Measurements from ENCODE around the gene HOXD12.
A peak's percentile ranks its signal among the peaks of the same experiment; 100 is the strongest.

HOXD12 gene

GRCh38 chr2:176093898-176094249 lies 5.7 kb upstream of the HOXD12 start:
- DNase-seq: no peak

GRCh38 chr2:176094349-176094748 lies 5.2 kb upstream of the HOXD12 start:
- DNase-seq: peak; percentile 16

- DNase-seq: no peak
These were observed 4.2 kb upstream of the HOXD12 start for GRCh38 chr2:176095421-176095820.

GRCh38 chr2:176096243-176096985 lies 3.2 kb upstream of the HOXD12 start:
- peak; percentile 30 for DNase-seq

- peak; percentile 78 for DNase-seq
These were observed 2.4 kb upstream of the HOXD12 start for GRCh38 chr2:176096986-176097819.

GRCh38 chr2:176097820-176098365 lies 1.7 kb upstream of the HOXD12 start:
- no peak for DNase-seq

GRCh38 chr2:176098366-176099158 lies 1.0 kb upstream of the HOXD12 start:
- DNase-seq: no peak

GRCh38 chr2:176099159-176099727 lies 352 bp upstream of the HOXD12 start:
- DNase-seq: no peak

GRCh38 chr2:176100547-176101140 lies 1.0 kb downstream of the HOXD12 start:
- DNase-seq: no peak

- no peak for DNase-seq
These were observed 1.7 kb downstream of the HOXD12 start for GRCh38 chr2:176101216-176101830.

- DNase-seq: no peak
These were observed 2.2 kb downstream of the HOXD12 start for GRCh38 chr2:176101842-176102241.

GRCh38 chr2:176102309-176102866 lies 2.8 kb downstream of the HOXD12 start:
- no peak for DNase-seq

GRCh38 chr2:176103194-176103593 lies 3.6 kb downstream of the HOXD12 start:
- no peak for DNase-seq

- DNase-seq: no peak
These were observed 4.2 kb downstream of the HOXD12 start for GRCh38 chr2:176103742-176104315.

GRCh38 chr2:176104316-176105077 lies 4.9 kb downstream of the HOXD12 start:
- DNase-seq: no peak

- DNase-seq: no peak
These were observed 5.6 kb downstream of the HOXD12 start for GRCh38 chr2:176105078-176105729.

GRCh38 chr2:176105730-176106580 lies 6.4 kb downstream of the HOXD12 start:
- DNase-seq: no peak
